NB4 (cell line): ENCODE results near the gene RNF220.

Experiments
- MYC ChIP-seq: IDR thresholded peaks from 2 replicates; pipeline ENCODE4 v1.6.1; 2011; ENCODE audit warnings: low read depth, low read length
- POLR2A ChIP-seq: IDR thresholded peaks from 2 replicates; pipeline ENCODE4 v1.6.1; 2011; ENCODE audit warnings: mild to moderate bottlenecking; ENCODE audit not compliant: insufficient read length; ENCODE audit errors: extremely low read depth
- TF ChIP-seq, protein P1 (sequence below): IDR thresholded peaks from one replicate; pipeline ENCODE4 v1.5.1; 2012; ENCODE audit warnings: low read depth, low read length

DNA sequence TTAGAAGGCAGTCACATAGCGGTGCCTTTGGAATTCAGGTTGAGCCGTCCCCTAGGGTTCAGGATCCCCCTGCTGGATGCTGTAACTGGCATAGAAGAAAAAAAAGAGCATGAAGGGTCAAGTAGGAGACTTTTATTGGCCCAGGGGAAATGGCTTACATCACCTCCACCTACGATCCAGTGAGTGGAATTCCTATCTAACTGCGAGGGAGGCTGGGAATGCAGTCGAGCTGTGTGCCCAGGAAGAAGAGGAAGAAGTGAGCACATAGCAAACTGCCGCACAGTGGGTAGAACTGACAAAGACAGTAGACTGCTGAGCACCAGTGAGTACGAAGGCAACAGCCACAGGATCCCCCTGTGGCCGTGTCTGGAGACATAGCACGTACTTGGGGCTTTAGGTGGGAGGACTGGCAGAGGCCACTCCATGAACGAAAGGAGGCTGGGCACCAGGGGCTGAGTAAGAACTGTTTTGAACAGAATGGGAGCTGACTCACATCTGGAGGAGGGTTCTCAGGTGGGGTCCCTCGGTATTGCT is 79.2 kb downstream of the RNF220 start:
- TF ChIP-seq MYC (no peak), POLR2A (no peak)
- TF ChIP-seq, protein P1, sequence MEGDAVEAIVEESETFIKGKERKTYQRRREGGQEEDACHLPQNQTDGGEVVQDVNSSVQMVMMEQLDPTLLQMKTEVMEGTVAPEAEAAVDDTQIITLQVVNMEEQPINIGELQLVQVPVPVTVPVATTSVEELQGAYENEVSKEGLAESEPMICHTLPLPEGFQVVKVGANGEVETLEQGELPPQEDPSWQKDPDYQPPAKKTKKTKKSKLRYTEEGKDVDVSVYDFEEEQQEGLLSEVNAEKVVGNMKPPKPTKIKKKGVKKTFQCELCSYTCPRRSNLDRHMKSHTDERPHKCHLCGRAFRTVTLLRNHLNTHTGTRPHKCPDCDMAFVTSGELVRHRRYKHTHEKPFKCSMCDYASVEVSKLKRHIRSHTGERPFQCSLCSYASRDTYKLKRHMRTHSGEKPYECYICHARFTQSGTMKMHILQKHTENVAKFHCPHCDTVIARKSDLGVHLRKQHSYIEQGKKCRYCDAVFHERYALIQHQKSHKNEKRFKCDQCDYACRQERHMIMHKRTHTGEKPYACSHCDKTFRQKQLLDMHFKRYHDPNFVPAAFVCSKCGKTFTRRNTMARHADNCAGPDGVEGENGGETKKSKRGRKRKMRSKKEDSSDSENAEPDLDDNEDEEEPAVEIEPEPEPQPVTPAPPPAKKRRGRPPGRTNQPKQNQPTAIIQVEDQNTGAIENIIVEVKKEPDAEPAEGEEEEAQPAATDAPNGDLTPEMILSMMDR = no peak
